ENCODE results near the gene DTX1. TPM values are rescaled to one million over a fixed set of nuclear protein-coding genes. Genes with fewer than 3 reads are reported as not detected.

The DTX1 gene
- total RNA-seq, 4 donors from 2014 or later: 2.4 to 8.6 (median 3.1) TPM

DNA sequence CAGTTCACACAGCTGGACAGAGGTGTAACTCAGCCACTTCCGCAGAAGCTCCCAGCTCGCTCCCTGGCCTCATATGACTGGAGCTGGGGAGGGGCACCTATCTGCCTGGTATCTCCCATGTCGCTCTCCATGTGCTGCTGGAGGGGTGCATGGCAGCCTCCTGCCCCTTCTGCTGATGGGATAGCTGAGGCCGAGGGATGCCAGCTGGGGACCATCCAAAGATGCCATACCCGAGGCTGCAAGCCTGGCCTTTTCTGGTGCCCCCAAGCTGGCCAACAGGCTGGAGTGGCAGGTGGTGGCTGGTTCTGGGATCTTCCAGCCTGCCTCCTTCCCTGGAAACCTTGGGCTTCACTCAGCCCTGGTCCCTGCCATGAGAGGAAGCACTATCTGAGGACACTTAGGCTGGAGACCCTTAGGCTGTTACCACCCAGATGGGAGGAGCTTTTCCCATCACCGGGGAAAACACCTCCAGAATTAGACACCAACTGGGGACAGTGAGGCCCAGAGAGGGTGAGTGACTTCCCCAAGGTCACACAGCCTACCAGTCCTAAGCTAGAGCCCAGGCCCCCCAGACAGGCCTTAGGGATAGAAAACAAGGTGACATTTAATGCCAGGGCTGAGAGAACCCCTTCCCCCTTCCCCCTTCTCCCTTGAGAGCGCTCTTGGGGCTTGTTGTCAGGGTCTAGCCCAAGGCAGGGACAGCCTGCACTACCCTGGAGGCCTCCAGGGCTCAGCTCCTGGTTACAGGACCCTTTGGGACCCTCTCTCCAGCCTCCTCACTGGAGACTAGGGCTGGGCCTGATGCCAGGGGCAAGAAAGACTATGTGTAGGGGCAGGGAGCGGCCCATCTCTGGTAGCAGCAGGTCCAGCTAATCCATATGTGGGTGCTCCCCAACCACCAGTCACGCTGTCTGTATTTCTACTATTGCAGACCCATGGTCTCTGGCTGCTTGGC, 7.1 kb downstream of the DTX1 start:
- no peaks in the 10 kb centered on the region for H3K27me3 ChIP-seq
- TF ChIP-seq, protein P1, sequence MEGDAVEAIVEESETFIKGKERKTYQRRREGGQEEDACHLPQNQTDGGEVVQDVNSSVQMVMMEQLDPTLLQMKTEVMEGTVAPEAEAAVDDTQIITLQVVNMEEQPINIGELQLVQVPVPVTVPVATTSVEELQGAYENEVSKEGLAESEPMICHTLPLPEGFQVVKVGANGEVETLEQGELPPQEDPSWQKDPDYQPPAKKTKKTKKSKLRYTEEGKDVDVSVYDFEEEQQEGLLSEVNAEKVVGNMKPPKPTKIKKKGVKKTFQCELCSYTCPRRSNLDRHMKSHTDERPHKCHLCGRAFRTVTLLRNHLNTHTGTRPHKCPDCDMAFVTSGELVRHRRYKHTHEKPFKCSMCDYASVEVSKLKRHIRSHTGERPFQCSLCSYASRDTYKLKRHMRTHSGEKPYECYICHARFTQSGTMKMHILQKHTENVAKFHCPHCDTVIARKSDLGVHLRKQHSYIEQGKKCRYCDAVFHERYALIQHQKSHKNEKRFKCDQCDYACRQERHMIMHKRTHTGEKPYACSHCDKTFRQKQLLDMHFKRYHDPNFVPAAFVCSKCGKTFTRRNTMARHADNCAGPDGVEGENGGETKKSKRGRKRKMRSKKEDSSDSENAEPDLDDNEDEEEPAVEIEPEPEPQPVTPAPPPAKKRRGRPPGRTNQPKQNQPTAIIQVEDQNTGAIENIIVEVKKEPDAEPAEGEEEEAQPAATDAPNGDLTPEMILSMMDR (IDR thresholded peaks at IDR 0.05): no peak
- TF ChIP-seq POLR2A (IDR thresholded peaks at IDR 0.05): no peak
- no peak overlapping the region for H3K4me3 ChIP-seq
- no peaks in the 10 kb centered on the region for H3K9me3 ChIP-seq
- no peak for DNase-seq
- no peaks in the 10 kb centered on the region for H3K36me3 ChIP-seq
- intact Hi-C loops (cut with DNase I; ENCODE audit: low total_unique reads): no loop called here
- no peak overlapping the region for H3K27ac ChIP-seq
- H3K4me1 ChIP-seq: no peaks in the 10 kb centered on the region

DNA sequence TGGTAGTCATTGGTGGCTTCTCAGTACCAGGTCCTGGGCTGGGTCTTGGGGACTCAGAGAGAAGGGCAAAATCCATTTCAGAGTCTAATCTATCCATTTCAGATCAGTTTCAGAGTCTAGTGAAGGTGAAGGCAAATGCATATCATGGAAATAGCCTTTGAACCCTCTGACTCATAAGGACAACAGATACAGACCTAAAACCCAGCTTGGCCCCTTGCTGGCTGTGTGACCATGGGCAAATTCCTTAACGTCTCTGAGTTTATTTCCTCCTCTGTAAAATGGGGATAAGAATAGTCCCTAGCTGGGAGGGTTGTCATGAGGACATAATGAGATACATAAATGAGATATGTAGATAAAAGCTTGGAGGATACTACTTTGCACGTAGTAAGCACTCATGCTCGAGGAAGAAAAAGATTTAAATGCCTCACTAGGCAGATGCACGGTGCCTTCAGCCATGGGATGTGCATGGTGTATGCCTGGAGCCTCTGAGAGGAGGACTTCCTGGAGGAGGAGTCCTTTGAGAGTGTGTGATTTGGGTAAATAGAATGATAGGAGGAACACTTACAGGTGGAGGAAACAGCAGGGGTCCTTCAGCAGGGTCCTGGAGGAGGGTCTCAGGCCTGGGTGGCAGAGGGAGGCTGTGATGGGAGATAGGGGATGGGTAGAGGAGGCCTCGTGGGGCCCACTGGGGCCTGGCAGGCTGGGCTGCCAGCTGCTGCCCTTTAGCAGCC, 8.0 kb downstream of the DTX1 start:
- intact Hi-C loops (cut with DNase I; ENCODE audit: low total_unique reads): no loop called here
- H3K4me1 ChIP-seq: no peaks in the 10 kb centered on the region
- TF ChIP-seq, protein P1 (IDR thresholded peaks at IDR 0.05): no peak
- TF ChIP-seq POLR2A (IDR thresholded peaks at IDR 0.05): no peak
- no peaks in the 10 kb centered on the region for H3K27me3 ChIP-seq
- H3K27ac ChIP-seq: no peak overlapping the region
- H3K36me3 ChIP-seq: no peaks in the 10 kb centered on the region
- no peaks in the 10 kb centered on the region for H3K9me3 ChIP-seq
- H3K4me3 ChIP-seq: no peak overlapping the region
- no peak for DNase-seq

DNA sequence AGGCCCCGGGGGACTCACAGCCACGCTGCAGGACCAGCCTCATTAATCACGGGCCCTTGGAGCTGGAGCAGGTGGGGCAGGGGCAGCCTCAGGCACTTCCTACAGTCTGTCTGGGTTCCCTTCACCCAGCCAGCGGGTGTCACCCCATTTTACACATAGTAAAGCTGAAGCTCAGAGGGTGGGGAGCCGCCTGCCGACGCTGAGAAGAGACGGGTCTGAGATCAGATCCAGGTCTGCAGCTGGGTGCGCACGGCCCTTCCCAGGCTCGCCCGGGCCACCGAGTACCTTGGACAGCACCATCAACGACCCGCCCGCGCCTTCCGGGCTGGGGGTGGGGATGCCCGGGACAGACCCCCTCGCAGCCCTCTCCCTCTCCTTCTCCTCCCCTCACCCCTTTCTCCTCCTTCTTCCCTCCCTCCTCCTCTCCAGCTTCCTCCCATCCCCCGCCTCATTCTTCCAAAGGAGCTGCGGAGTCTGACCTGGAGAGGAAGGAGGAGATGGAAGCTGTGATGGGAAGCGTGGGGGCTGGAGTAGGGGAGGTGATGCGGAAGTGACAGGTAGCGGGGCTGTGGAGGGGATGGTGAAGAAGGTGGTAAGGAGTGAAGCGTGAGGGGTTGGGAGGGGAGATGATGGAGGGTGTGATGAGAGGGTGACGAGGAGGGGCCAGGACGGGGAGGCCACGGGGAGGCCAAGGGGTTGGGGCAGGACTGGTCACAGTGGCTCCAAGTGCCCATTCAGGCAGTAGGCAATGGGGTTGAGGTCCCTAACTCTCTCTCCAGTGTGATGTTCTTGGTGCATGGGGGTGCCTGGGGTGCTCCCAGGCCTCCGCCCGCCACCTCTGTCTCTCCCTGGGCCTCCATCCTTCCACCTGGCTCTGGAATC, 8.8 kb downstream of the DTX1 start:
- TF ChIP-seq, protein P1 (IDR thresholded peaks at IDR 0.05): no peak
- Histone ChIP-seq H3K27me3 (no peaks in the 10 kb centered on the region), H3K9me3 (no peaks in the 10 kb centered on the region), H3K36me3 (no peaks in the 10 kb centered on the region), H3K4me1 (no peaks in the 10 kb centered on the region), H3K27ac (no peak overlapping the region), H3K4me3 (no peak overlapping the region)
- DNase-seq: no peak
- intact Hi-C loops (cut with DNase I; ENCODE audit: low total_unique reads): no loop called here

DNA sequence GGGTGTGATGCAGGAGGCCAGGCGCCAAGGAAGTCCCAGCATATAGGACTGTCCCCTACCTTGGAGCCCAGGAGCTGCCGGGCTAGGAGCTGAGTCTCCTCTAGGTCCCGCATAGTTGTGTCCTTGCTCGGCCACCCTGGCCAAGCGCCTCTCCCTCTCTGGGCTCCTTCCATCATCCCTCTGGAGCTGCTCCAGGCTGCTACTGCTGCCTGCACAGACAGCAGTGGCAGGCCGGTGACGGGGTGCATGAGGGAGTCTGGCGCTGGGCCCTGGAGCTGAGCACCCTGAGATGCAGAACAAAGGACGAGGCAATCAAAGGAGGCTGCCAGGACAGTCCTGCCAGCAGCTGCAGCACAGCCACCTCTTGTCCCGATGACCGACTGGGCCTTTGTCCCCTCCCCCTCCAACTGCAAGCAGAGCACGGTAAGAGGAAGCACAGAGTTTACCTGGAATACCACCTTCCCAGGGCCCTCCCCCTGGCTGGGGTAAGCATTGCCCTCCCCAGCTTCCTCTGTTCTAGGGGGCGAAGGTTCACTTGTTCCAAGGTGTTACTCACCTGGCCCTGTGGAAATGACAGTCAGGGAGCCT, 10.4 kb downstream of the DTX1 start:
- no peaks in the 10 kb centered on the region for H3K36me3 ChIP-seq
- no peak for TF ChIP-seq POLR2A (IDR thresholded peaks at IDR 0.05)
- TF ChIP-seq, protein P1 (IDR thresholded peaks at IDR 0.05): no peak
- intact Hi-C loops (cut with DNase I; ENCODE audit: low total_unique reads): no loop called here
- no peak for DNase-seq
- no peaks in the 10 kb centered on the region for H3K27me3 ChIP-seq
- no peaks in the 10 kb centered on the region for H3K4me1 ChIP-seq
- no peak overlapping the region for H3K4me3 ChIP-seq
- H3K27ac ChIP-seq: no peak overlapping the region
- no peaks in the 10 kb centered on the region for H3K9me3 ChIP-seq

All from uterus (tissue), 4 donors.